Activated CD4-positive, alpha-beta T cell treated with anti-CD3 and anti-CD28 coated beads, Interleukin-2, amount 50 U/mL, for 16 hours (primary cell): ENCODE results near the gene ARHGAP6.
A peak's percentile ranks its signal among the peaks of the same experiment; 100 is the strongest.
"Not testable (repeated sequence)": the region's sequence is repeated elsewhere in the genome, so short reads cannot be mapped to it uniquely, and the experiment has no call there.

ENCODE experiments used
- DNase-seq: peaks from one replicate; pipeline ENCODE4 v3.0.0-alpha.2; 2020

The ARHGAP6 gene

GRCh38 chrX:11567528-11568220, 98.0 kb downstream of the ARHGAP6 start:
- no peak for DNase-seq

GRCh38 chrX:11566789-11567188, 98.9 kb downstream of the ARHGAP6 start:
- no peak for DNase-seq

DNA sequence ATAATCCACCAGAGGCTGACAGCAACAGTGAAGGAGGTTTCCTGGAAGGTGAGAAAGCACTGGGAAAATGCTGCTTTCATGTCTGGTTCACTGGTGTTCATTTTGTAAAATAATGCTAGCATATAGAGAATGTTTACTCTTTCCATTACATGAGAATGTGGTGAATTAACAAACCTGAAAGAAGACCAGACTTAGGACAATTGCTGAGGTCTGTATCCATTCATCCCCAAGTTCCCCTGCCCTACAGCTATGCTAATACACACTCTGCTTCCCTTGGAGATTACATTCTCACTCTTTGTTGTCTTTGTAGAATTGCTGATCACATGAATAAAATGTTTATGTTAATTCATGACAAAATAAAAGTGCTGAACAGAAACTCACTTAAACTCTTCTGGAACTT, 99.5 kb downstream of the ARHGAP6 start:
- no peak for DNase-seq

GRCh38 chrX:11564546-11564945, 101.2 kb downstream of the ARHGAP6 start:
- no peak for DNase-seq

- no peak for DNase-seq
Measured at GRCh38 chrX:11562570-11562969, 103.2 kb downstream of the ARHGAP6 start.

GRCh38 chrX:11558972-11559371, 106.7 kb downstream of the ARHGAP6 start:
- peak; percentile 58 for DNase-seq

DNA sequence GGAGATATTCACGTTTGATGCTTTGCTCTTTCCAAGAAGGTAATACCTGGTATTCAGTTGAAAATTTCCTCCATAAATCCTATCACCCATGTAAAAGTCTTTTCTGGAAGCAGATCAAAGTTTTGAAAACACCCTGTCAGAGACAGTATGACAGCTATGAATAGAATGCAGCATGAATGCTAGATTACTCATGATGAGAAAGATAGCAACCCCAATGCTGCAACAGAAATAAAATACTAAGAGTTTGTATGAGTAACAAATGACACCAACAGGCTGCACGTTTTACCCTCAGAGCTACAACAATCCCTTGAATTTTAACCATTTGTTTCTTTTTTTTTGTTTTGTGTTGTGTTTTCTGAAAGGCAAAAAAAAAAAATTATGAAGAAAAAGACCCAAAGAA, 108.6 kb downstream of the ARHGAP6 start:
- no peak for DNase-seq

- DNase-seq: no peak
Measured at GRCh38 chrX:11555759-11556158, 110.0 kb downstream of the ARHGAP6 start.

- no peak for DNase-seq
Measured at GRCh38 chrX:11553594-11553993, 112.1 kb downstream of the ARHGAP6 start.

DNA sequence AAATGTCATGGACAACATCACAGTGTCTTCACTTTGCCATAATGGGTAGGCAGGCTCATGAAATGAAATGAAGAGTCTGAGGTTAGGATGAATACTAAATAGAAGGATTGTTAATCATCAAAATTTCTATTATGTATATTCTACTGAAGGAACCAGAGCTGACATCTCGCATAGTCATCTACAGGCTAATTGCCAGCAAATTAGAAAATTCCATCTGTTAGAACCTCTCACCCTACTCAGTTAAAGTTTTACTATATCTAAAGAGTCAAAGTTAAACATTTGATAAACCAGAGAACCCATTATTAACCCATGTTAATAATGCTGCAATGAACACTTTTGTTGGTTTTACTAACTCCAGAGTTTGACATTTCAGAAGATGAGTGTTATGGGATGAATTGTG, 114.6 kb downstream of the ARHGAP6 start:
- DNase-seq: no peak

DNA sequence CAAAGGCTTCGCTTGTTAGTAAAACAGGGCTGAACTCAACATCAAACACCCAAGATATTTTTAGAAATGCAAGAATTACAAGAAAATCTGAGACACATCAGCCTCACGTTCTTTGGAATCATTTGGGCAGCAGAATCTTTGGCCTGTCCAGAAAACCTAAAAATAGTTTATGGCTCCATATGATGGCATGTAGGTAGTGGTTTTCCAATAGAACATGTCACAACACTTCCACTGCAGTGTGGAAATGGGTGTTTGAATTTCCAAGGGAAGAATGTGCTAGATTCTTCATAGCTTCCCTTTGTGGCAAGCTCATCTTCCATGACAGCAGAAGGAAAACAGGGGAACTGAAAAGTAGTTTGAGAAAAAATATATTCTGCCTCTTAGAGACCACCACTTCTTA, 118.8 kb downstream of the ARHGAP6 start:
- DNase-seq: no peak

- DNase-seq: no peak
Measured at GRCh38 chrX:11543249-11543648, 122.5 kb downstream of the ARHGAP6 start.

GRCh38 chrX:11541510-11541909, 124.2 kb downstream of the ARHGAP6 start:
- DNase-seq: no peak

DNA sequence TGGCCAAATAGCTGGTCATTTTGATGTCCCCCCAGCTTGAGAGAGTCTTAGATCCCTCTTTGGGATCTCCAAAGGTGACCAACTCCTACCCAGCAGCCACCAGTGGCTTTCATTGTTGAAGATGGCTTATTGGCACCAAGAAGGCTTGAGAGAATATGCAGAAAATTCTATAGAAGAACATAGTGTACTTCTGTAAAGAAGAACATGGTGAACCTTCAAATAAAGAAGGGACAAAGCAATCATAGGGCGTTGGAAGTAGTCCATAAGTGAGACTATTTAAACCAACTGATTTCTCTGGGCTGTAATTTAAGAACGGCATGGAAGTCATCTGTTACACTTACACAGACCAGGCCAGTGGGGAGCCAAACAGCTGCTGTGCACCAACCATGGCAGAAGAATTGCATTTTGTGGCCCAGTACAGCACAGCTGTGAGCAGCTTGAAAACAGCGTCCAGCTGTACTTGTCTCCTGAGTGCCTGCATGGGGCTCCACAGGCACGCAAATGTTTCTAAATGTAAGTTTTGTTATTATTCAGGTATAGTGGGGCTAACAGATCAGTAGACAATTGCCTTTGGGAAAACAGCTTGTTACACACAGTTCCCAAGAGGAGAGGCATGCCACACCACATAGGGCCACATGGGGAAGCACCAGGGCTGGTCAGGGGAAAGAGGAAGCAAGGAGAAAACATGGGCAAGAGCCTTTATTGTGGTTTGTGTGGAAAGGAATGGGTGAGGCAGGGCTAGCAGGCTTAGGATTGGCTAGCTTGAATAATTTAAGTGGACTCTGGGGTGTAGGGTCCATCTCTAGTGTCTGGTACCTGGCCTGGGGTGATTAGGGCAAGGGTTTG, 125.0 kb downstream of the ARHGAP6 start:
- no peak for DNase-seq

GRCh38 chrX:11537141-11537540, 128.6 kb downstream of the ARHGAP6 start:
- no peak for DNase-seq

GRCh38 chrX:11535156-11535919, 130.4 kb downstream of the ARHGAP6 start:
- no peak for DNase-seq

- DNase-seq: peak; percentile 80
Measured at GRCh38 chrX:11533199-11533651, 132.5 kb downstream of the ARHGAP6 start.

- DNase-seq: no peak
Measured at GRCh38 chrX:11532291-11533078, 133.2 kb downstream of the ARHGAP6 start.

DNA sequence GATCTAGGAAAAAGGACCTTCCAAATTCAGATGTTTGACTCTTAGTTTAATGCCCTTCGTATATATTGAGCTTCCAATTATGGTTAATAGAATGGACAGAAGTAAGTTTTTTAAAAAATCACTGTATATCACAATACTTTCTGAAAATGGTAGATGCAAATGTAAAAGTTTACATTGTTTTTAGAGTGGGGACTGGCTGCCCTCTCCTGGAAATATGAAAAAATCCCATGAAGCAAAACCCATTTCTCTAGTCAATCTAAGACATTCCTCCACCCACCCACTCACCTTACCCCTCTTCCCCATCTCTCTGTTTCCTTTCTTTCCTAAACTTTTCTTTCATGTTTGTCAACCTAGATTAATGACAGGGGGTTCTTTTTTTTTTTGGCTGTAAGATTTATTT, 134.5 kb downstream of the ARHGAP6 start:
- DNase-seq: no peak

DNA sequence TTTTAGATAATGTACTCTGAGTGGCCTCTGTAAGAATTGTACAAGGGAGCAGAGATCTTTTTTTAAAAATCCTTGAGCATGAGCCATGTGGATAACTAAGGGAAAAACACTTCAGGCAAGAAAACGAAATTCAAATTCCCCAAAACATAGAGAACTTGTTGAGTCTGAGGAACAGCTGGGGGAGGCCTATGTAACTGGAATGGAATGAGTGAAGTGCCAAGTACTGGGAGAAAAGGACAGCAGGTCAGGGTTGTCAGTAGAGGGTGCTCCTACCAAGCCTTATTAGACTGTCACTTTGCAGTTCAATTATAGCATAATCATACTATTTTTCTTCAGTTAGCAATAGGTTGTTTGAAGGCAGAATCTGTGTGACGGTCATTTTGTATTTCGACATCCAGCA, 135.1 kb downstream of the ARHGAP6 start:
- no peak for DNase-seq

DNA sequence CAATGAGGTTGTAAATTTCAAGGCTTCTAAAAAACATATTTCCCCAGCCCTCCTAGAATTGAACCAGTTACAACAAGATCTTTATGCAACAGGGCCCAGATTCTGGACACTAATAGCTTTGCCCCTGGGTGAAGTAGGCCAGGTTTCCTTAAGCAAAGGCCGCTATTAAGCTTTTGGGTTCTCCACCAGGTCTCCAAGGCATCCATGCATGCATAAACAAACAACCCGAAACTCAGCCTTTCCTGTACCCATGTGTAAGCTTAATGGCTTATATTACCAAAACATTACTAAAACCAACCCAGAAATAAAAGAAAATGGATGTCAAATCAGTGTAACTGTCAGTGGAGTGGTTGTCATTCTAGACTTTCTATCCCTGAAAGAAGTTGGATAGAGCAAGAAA, 137.1 kb downstream of the ARHGAP6 start:
- DNase-seq: no peak

DNA sequence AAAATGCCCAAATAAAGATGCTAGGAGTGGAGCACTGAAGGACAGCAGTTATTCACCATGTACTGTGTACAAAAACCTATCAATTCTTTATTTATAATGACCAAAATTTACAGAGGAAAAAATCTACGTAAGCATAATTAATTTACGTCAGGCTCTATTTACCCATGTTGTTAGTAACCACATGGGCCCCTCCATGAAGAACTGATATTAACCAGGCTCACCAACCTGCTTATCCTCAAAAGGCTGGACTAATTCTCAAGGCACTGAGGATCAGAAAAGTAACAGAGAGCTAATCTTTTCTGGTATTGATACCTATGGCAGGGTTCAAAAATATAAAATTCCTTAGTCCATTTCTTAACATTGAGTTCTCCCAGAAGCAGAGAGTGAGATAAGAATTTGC, 140.0 kb downstream of the ARHGAP6 start:
- no peak for DNase-seq

- not testable (repeated sequence) for DNase-seq
Measured at GRCh38 chrX:11519234-11519633, 146.5 kb downstream of the ARHGAP6 start.
